ENCODE measurements around the gene DCAF8.

The DCAF8 gene

GRCh38 chr1:160261556-160261892, 825 bp downstream of the DCAF8 start:
- DNase-seq (ENCODE audit: low read depth): peak; percentile 89

GRCh38 chr1:160260406-160261382, 1.7 kb downstream of the DCAF8 start:
- DNase-seq (ENCODE audit: low read depth): peak; percentile 97

GRCh38 chr1:160258177-160258798, 4.1 kb downstream of the DCAF8 start:
- no peak for DNase-seq (ENCODE audit: low read depth)

- no peak for DNase-seq (ENCODE audit: low read depth)
These were observed 4.8 kb downstream of the DCAF8 start for GRCh38 chr1:160257411-160258015.

GRCh38 chr1:160256396-160257046, 5.8 kb downstream of the DCAF8 start:
- DNase-seq (ENCODE audit: low read depth): peak; percentile 89

- no peak for DNase-seq (ENCODE audit: low read depth)
These were observed 6.5 kb downstream of the DCAF8 start for GRCh38 chr1:160255781-160256300.

GRCh38 chr1:160251687-160252526, 10.4 kb downstream of the DCAF8 start:
- peak; percentile 81 for DNase-seq (ENCODE audit: low read depth)

GRCh38 chr1:160251011-160251410, 11.3 kb downstream of the DCAF8 start:
- no peak for DNase-seq (ENCODE audit: low read depth)

- DNase-seq (ENCODE audit: low read depth): no peak
These were observed 15.3 kb downstream of the DCAF8 start for GRCh38 chr1:160247053-160247452.

- no peak for DNase-seq (ENCODE audit: low read depth)
These were observed 16.9 kb downstream of the DCAF8 start for GRCh38 chr1:160245434-160245833.

- DNase-seq (ENCODE audit: low read depth): no peak
These were observed 18.1 kb downstream of the DCAF8 start for GRCh38 chr1:160244209-160244608.

- no peak for DNase-seq (ENCODE audit: low read depth)
These were observed 18.6 kb downstream of the DCAF8 start for GRCh38 chr1:160243767-160244166.

- no peak for DNase-seq (ENCODE audit: low read depth)
These were observed 22.6 kb downstream of the DCAF8 start for GRCh38 chr1:160239582-160240299.

- peak; percentile 16 for DNase-seq (ENCODE audit: low read depth)
These were observed 23.9 kb downstream of the DCAF8 start for GRCh38 chr1:160238408-160238807.

- no peak for DNase-seq (ENCODE audit: low read depth)
These were observed 24.8 kb downstream of the DCAF8 start for GRCh38 chr1:160237558-160237957.

- no peak for DNase-seq (ENCODE audit: low read depth)
These were observed 25.5 kb downstream of the DCAF8 start for GRCh38 chr1:160236806-160237205.

GRCh38 chr1:160232911-160233310, 29.4 kb downstream of the DCAF8 start:
- DNase-seq (ENCODE audit: low read depth): no peak

- DNase-seq (ENCODE audit: low read depth): no peak
These were observed 33.9 kb downstream of the DCAF8 start for GRCh38 chr1:160228431-160228830.

GRCh38 chr1:160227561-160227960, 34.8 kb downstream of the DCAF8 start:
- DNase-seq (ENCODE audit: low read depth): no peak

- DNase-seq (ENCODE audit: low read depth): no peak
These were observed 35.3 kb downstream of the DCAF8 start for GRCh38 chr1:160227034-160227433.

- DNase-seq (ENCODE audit: low read depth): no peak
These were observed 35.7 kb downstream of the DCAF8 start for GRCh38 chr1:160226623-160227022.
